BE2C (cell line): ENCODE data around the gene BCLAF1.

Experiments used
- DNase-seq: peaks from one replicate; pipeline ENCODE4 v3.0.0-alpha.2; 2020
- H3K27me3 ChIP-seq: fragments of 250-450 bp; sonication (Bioruptor Pico); 2 replicates; pipeline ENCODE4 v1.5.1; 2020; ENCODE audit warnings: mild to moderate bottlenecking
- H3K36me3 ChIP-seq: fragments of 250-450 bp; sonication (Bioruptor Pico); 2 replicates; pipeline ENCODE4 v1.5.1; 2020; ENCODE audit warnings: mild to moderate bottlenecking
- H3K4me1 ChIP-seq: fragments of 250-450 bp; sonication (Bioruptor Pico); 2 replicates; pipeline ENCODE4 v1.5.1; 2020
- H3K4me3 ChIP-seq: 2 replicates; pipeline ENCODE4 v1.5.1; 2011; ENCODE audit warnings: low read depth, low read length
- H3K9me3 ChIP-seq: fragments of 250-450 bp; sonication (Bioruptor Pico); 2 replicates; pipeline ENCODE4 v1.5.1; 2020
- TF ChIP-seq, protein P1 (sequence below): IDR thresholded peaks from 2 replicates; pipeline ENCODE4 v1.5.1; 2012; ENCODE audit warnings: mild to moderate bottlenecking, low read depth, low read length

Gene BCLAF1

DNA sequence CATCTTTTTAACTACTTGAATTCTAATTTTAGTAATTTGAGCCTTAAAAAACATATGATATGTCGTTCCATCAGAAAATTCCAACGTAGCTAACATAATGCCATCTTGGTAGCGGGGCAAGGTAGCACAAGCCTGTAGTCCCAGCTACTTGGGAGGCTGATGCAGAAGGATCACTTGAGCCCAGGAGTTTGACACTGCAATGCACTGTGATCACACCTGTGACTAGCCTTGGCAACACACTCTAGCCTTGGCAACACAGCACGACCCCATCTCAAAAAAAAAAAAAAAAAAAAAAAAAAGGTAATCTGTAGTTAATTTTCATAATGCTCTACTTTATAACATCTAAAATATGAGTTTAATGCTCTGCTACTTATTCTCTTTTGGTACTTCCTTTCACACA is 6.7 kb downstream of the BCLAF1 start:
- no peak overlapping the region for H3K4me3 ChIP-seq
- peaks cover 9% of the 10 kb centered on the region for H3K4me1 ChIP-seq
- DNase-seq, result no peak
- H3K9me3 ChIP-seq, result no peaks in the 10 kb centered on the region
- TF ChIP-seq, protein P1, sequence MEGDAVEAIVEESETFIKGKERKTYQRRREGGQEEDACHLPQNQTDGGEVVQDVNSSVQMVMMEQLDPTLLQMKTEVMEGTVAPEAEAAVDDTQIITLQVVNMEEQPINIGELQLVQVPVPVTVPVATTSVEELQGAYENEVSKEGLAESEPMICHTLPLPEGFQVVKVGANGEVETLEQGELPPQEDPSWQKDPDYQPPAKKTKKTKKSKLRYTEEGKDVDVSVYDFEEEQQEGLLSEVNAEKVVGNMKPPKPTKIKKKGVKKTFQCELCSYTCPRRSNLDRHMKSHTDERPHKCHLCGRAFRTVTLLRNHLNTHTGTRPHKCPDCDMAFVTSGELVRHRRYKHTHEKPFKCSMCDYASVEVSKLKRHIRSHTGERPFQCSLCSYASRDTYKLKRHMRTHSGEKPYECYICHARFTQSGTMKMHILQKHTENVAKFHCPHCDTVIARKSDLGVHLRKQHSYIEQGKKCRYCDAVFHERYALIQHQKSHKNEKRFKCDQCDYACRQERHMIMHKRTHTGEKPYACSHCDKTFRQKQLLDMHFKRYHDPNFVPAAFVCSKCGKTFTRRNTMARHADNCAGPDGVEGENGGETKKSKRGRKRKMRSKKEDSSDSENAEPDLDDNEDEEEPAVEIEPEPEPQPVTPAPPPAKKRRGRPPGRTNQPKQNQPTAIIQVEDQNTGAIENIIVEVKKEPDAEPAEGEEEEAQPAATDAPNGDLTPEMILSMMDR, result no peak
- peaks cover 50% of the 10 kb centered on the region for H3K36me3 ChIP-seq
- no peaks in the 10 kb centered on the region for H3K27me3 ChIP-seq

DNA sequence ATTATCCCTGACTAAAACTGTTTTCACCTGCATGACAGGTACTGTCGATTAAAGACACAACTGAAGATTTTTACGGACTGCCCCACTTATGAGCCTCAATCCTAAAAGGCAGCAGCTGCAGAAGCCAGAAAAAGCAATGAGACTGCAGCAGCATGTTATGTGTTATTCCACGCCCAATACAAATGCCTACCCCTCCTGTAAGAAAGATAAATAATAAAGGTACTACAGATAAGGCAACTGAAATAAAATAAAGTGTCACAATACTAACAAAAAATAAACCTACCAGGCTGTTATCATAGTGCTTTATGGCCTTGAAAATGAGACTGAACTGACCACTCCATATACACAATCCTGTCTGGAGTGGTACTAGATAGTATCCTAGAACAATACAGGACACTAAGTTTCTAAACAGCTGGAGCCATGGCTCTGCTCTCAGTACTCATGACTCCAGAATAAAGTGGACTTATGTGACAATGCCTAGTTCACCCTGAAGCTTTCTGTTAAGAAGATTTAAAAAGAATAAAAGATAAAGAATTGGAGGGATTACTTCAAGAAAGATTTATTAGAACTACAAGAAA is 9.5 kb downstream of the BCLAF1 start:
- H3K27me3 ChIP-seq, result no peaks in the 10 kb centered on the region

DNA sequence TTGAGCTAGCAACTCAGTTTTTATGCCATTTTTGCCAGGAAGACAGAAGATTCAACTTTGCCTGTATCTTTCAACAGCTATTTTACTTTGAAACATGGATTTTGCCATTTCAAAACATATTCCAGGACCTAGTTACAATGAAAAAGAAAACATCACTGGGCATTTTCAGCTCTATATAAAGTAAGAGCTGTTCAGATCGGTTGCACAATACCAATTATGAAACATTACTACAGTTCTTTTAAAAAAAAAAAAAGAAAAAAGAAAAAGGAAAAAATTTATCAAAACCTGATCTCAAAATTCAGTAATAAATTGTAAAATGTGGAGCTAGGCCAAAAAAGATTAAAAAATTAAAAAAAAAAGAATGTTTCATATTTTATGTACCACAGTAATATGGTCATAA is 15.6 kb downstream of the BCLAF1 start:
- H3K36me3 ChIP-seq, result peaks cover 84% of the 10 kb centered on the region
- TF ChIP-seq, protein P1, result no peak

More for the DNA sequence above, 9.5 kb downstream of the BCLAF1 start:
- TF ChIP-seq, protein P1, result no peak
- Histone ChIP-seq H3K4me3 (no peak overlapping the region), H3K36me3 (peaks cover 64% of the 10 kb centered on the region), H3K4me1 (peaks cover 9% of the 10 kb centered on the region), H3K9me3 (no peaks in the 10 kb centered on the region)
- no peak for DNase-seq

DNA sequence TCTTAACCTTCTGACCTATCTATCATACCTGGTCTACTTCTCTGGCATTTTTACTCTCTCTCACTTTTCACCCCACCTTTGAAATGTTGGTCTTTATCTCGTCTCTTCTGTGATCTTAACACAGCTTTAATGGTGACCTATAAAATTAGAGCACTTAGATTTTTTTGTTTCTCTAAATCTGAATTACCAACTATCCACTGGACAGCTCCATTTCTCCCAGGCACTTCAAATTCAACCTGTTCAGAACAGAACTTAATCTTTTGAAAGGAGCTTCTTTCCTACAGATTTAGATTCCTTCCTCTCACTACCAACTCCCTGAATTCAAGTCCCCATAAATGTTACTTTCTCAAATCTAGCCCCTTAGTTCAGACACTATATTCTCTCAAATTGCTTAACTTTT is 24.5 kb downstream of the BCLAF1 start:
- Histone ChIP-seq H3K27me3 (no peaks in the 10 kb centered on the region), H3K36me3 (peaks cover 98% of the 10 kb centered on the region), H3K4me1 (no peaks in the 10 kb centered on the region), H3K4me3 (no peak overlapping the region), H3K9me3 (no peaks in the 10 kb centered on the region)
- no peak for DNase-seq
- TF ChIP-seq, protein P1, result no peak

More for the DNA sequence above, 15.6 kb downstream of the BCLAF1 start:
- no peak for DNase-seq
- Histone ChIP-seq H3K9me3 (no peaks in the 10 kb centered on the region), H3K4me1 (no peaks in the 10 kb centered on the region), H3K4me3 (no peak overlapping the region), H3K27me3 (no peaks in the 10 kb centered on the region)

DNA sequence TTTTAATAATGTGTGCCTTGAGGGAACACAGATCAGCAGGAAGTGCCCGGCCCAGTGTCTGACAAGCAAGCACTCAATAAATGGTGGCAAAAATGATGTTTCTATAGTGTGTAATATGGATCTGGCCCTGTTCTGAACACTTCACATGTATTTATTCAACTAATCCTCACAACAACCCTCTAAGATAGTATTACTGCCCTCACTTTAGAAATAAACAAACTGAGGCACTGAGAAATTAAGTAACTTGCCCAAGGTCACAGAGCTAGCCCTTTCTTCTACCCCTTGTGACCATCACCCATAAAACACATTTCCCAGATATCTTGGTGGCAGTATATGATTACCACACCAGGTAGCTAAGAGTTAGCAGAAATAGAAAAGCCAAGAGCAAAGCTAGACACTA is 26.7 kb downstream of the BCLAF1 start:
- TF ChIP-seq, protein P1, result no peak
- Histone ChIP-seq H3K36me3 (peaks cover 98% of the 10 kb centered on the region), H3K4me1 (no peaks in the 10 kb centered on the region), H3K9me3 (no peaks in the 10 kb centered on the region), H3K27me3 (no peaks in the 10 kb centered on the region), H3K4me3 (no peak overlapping the region)
- DNase-seq, result no peak

- Histone ChIP-seq H3K4me3 (no peak overlapping the region), H3K9me3 (no peaks in the 10 kb centered on the region), H3K36me3 (peaks cover 31% of the 10 kb centered on the region), H3K27me3 (no peaks in the 10 kb centered on the region), H3K4me1 (no peaks in the 10 kb centered on the region; the same call in 1 of the 2 replicates)
- no peak for DNase-seq
- TF ChIP-seq, protein P1, result no peak
These were observed 34.7 kb downstream of the BCLAF1 start for GRCh38 chr6:136254851-136255466.
